ENCODE measurements around the gene COL16A1.

DNA sequence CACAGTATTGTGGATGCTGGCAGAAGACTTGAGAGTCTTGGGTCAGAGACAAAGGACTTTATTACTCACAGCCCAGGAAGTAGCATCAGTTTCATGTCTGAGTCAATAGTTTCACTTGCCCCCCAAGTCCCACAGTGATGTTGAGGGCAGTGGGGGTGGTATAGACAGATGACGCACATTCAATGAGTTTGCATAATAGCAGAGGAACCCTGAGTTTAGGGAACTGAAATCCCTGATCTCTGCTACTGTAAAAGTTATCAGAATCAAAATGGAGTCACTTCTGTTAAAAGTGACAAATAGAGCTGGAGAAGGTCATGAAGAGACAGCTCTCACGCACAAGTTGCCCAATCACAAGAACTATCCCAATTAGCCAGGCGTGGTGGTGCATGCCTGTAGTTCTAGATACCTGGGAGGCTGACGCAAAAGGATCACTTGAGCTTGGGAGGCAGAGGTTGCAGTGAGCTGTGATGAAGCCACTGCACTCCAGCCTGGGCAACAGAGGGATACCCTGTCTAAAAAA lies 97.8 kb downstream of the COL16A1 start:
- no peak for TF ChIP-seq CTCF (IDR thresholded peaks at IDR 0.05)
- no peak for TF ChIP-seq POLR2A (IDR thresholded peaks at IDR 0.05)

Measured in lower leg skin (tissue), 3 donors.